GM21786 (cell line): ENCODE data around the gene KRTAP12-4.
"Not testable (repeated sequence)": the region's sequence is repeated elsewhere in the genome, so short reads cannot be mapped to it uniquely, and the experiment has no call there.

Source experiments
- ATAC-seq: cut with Tn5 transposase; IDR thresholded peaks from one replicate; pipeline ENCODE4 v1.9.1; 2021; ENCODE audit not compliant: unreplicated experiment

The KRTAP12-4 gene

GRCh38 chr21:44613386-44614155 is 40.9 kb downstream of the KRTAP12-4 start:
- ATAC-seq = no peak

GRCh38 chr21:44612669-44613229 is 41.7 kb downstream of the KRTAP12-4 start:
- ATAC-seq = no peak

- no peak for ATAC-seq
These were observed 42.4 kb downstream of the KRTAP12-4 start, which contains the start of gene KRTAP10-8 for GRCh38 chr21:44612029-44612486. Gene KRTAP10-8, plus strand, starts transcription at chr21:44612079. Its CDS starts 22 bp downstream, at chr21:44612101.

- ATAC-seq = no peak
These were observed 42.9 kb downstream of the KRTAP12-4 start for GRCh38 chr21:44611551-44611950.

GRCh38 chr21:44610157-44610843 is 44.2 kb downstream of the KRTAP12-4 start:
- ATAC-seq = not testable (repeated sequence)

- ATAC-seq = no peak
These were observed 45.3 kb downstream of the KRTAP12-4 start for GRCh38 chr21:44609193-44609592.

- ATAC-seq = no peak
These were observed 48.0 kb downstream of the KRTAP12-4 start for GRCh38 chr21:44606495-44606894.
